Neural cell (in vitro differentiated cells): ENCODE measurements around the gene STK10.

Experiments
- EP300 ChIP-seq: fragments of 450-650 bp; conservative IDR thresholded peaks from 2 replicates; pipeline ENCODE4 v1.6.1; 2014; ENCODE audit warnings: antibody characterized with exemption, mild to moderate bottlenecking, moderate library complexity; ENCODE audit not compliant: poor library complexity, severe bottlenecking
- EZH2 ChIP-seq: fragments of 200-600, 300-800 bp; shearing (Covaris generic), sonication (generic); IDR thresholded peaks from 2 replicates; pipeline ENCODE4 v1.6.1; 2014; ENCODE audit warnings: antibody characterized with exemption, low read length, borderline replicate concordance, mild to moderate bottlenecking; ENCODE audit not compliant: insufficient read depth, poor library complexity, severe bottlenecking
- POLR2AphosphoS5 ChIP-seq: IDR thresholded peaks from 2 replicates; pipeline ENCODE4 v1.6.1; 2012
- RAD21 ChIP-seq: fragments of 450-650 bp; conservative IDR thresholded peaks from 2 replicates; pipeline ENCODE4 v1.6.1; 2014; ENCODE audit warnings: antibody characterized with exemption, mild to moderate bottlenecking, moderate library complexity
- TAF1 ChIP-seq: IDR thresholded peaks from 2 replicates; pipeline ENCODE4 v1.6.1; 2012; ENCODE audit warnings: low read depth
- TF ChIP-seq, protein P1 (sequence below): fragments of 450-650 bp; IDR thresholded peaks from 2 replicates; pipeline ENCODE4 v1.5.1; 2014; ENCODE audit warnings: antibody characterized with exemption, mild to moderate bottlenecking, moderate library complexity; ENCODE audit not compliant: poor library complexity, severe bottlenecking
- TF ChIP-seq, protein P2 (sequence below): IDR thresholded peaks from 2 replicates; pipeline ENCODE4 v1.6.1; 2012; ENCODE audit warnings: borderline replicate concordance

DNA sequence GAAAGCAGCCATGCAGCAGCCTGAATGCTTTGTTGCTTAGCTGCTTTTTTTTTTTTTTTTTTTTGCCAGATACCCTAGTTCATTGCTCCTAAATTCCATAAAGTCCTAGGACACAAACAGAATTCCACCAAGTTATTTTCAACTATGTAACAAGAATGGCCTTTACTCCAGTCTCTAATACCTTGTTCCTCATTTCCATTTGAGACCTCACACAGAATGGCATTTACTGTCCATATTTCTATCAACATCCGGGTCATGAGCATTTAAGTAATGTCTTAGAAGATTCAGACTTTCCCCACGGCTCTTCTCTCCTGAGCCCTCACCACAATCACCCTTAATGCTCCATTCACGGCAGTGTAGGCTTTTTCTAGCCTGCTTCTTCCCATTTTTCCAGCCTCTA is 149.9 kb downstream of the STK10 start:
- TF ChIP-seq, protein P1, sequence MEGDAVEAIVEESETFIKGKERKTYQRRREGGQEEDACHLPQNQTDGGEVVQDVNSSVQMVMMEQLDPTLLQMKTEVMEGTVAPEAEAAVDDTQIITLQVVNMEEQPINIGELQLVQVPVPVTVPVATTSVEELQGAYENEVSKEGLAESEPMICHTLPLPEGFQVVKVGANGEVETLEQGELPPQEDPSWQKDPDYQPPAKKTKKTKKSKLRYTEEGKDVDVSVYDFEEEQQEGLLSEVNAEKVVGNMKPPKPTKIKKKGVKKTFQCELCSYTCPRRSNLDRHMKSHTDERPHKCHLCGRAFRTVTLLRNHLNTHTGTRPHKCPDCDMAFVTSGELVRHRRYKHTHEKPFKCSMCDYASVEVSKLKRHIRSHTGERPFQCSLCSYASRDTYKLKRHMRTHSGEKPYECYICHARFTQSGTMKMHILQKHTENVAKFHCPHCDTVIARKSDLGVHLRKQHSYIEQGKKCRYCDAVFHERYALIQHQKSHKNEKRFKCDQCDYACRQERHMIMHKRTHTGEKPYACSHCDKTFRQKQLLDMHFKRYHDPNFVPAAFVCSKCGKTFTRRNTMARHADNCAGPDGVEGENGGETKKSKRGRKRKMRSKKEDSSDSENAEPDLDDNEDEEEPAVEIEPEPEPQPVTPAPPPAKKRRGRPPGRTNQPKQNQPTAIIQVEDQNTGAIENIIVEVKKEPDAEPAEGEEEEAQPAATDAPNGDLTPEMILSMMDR: no peak
- TF ChIP-seq EP300 (no peak), POLR2AphosphoS5 (no peak), EZH2 (no peak), RAD21 (no peak), TAF1 (no peak)
- TF ChIP-seq, protein P2, sequence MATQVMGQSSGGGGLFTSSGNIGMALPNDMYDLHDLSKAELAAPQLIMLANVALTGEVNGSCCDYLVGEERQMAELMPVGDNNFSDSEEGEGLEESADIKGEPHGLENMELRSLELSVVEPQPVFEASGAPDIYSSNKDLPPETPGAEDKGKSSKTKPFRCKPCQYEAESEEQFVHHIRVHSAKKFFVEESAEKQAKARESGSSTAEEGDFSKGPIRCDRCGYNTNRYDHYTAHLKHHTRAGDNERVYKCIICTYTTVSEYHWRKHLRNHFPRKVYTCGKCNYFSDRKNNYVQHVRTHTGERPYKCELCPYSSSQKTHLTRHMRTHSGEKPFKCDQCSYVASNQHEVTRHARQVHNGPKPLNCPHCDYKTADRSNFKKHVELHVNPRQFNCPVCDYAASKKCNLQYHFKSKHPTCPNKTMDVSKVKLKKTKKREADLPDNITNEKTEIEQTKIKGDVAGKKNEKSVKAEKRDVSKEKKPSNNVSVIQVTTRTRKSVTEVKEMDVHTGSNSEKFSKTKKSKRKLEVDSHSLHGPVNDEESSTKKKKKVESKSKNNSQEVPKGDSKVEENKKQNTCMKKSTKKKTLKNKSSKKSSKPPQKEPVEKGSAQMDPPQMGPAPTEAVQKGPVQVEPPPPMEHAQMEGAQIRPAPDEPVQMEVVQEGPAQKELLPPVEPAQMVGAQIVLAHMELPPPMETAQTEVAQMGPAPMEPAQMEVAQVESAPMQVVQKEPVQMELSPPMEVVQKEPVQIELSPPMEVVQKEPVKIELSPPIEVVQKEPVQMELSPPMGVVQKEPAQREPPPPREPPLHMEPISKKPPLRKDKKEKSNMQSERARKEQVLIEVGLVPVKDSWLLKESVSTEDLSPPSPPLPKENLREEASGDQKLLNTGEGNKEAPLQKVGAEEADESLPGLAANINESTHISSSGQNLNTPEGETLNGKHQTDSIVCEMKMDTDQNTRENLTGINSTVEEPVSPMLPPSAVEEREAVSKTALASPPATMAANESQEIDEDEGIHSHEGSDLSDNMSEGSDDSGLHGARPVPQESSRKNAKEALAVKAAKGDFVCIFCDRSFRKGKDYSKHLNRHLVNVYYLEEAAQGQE: no peak
